ENCODE measurements around the gene PARP8. TPM values are rescaled to one million over a fixed set of nuclear protein-coding genes. Genes with fewer than 3 reads are reported as not detected.
A peak's percentile ranks its signal among the peaks of the same experiment; 100 is the strongest.
"Not testable (repeated sequence)": the region's sequence is repeated elsewhere in the genome, so short reads cannot be mapped to it uniquely, and the experiment has no call there.

PARP8 gene
- total RNA-seq, 1 donor: 30.8 TPM

DNA sequence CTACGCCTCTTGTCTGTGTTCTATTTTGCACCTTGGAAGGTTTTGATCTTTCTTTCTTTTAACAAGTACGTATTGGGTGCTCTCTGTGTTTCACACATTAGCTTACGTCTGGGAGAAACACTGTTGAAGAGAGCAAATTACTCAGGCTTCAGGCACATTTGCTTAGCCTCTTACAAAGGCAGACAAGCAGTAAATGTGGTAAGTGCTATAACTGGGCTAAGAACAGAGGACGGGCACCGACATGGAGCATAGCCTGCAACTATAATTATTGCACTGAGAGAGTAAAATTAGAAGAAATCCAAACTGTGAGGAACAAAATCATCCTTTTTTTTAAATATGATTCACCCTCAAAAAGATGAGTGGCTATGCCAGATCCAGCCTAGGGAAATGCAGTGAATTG, 9.4 kb upstream of the PARP8 start:
- no peaks in the 10 kb centered on the region for H3K79me2 ChIP-seq (ENCODE audit: insufficient read depth, low read length)
- no peak for DNase-seq (ENCODE audit: insufficient read length, low spot score, missing footprints)
- no peaks in the 10 kb centered on the region for H3K36me3 ChIP-seq (ENCODE audit: insufficient read depth, low read length)
- H3K27me3 ChIP-seq (ENCODE audit: insufficient read depth, low read length): no peaks in the 10 kb centered on the region
- TF ChIP-seq, protein P1, sequence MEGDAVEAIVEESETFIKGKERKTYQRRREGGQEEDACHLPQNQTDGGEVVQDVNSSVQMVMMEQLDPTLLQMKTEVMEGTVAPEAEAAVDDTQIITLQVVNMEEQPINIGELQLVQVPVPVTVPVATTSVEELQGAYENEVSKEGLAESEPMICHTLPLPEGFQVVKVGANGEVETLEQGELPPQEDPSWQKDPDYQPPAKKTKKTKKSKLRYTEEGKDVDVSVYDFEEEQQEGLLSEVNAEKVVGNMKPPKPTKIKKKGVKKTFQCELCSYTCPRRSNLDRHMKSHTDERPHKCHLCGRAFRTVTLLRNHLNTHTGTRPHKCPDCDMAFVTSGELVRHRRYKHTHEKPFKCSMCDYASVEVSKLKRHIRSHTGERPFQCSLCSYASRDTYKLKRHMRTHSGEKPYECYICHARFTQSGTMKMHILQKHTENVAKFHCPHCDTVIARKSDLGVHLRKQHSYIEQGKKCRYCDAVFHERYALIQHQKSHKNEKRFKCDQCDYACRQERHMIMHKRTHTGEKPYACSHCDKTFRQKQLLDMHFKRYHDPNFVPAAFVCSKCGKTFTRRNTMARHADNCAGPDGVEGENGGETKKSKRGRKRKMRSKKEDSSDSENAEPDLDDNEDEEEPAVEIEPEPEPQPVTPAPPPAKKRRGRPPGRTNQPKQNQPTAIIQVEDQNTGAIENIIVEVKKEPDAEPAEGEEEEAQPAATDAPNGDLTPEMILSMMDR (IDR thresholded peaks at IDR 0.05; ENCODE audit: extremely low read depth, low read depth, low read length): no peak
- H3K4me3 ChIP-seq (ENCODE audit: insufficient read depth, low read length): no peak overlapping the region
- no peaks in the 10 kb centered on the region for H3K4me1 ChIP-seq (ENCODE audit: insufficient read depth, low read length)
- no peaks in the 10 kb centered on the region for H3K9me3 ChIP-seq (ENCODE audit: low read depth, low read length)
- H4K20me1 ChIP-seq (ENCODE audit: insufficient read depth, low read length): no peaks in the 10 kb centered on the region
- no peak overlapping the region for H3K4me2 ChIP-seq (ENCODE audit: insufficient read depth, low read length)
- no peak overlapping the region for H3K27ac ChIP-seq (ENCODE audit: low read depth, low read length)
- H2AFZ ChIP-seq (ENCODE audit: low read length): no peak overlapping the region

DNA sequence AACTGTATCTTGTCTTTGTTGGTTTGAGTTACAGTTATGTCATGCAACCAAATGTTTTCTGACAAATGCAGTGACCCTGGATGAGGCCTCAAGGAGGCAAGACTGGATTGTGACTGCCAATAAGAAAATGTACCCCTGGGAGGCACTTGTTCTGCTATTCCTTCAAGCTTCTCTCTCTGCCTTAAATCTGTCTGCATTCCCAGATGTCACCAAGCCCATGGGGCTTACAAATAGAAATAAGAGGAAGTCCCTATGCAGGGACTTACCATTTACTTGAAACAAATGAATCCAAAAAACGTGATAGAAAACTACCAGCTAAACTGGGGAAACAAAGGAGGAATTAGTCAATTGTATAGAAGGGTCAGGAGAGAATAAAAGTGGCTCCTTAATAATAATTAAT, 8.2 kb upstream of the PARP8 start:
- TF ChIP-seq, protein P1 (IDR thresholded peaks at IDR 0.05; ENCODE audit: extremely low read depth, low read depth, low read length): no peak
- Histone ChIP-seq H2AFZ (ENCODE audit: low read length) (no peak overlapping the region), H3K4me1 (ENCODE audit: insufficient read depth, low read length) (no peaks in the 10 kb centered on the region), H3K4me3 (ENCODE audit: insufficient read depth, low read length) (no peak overlapping the region), H3K9me3 (ENCODE audit: low read depth, low read length) (no peaks in the 10 kb centered on the region), H3K27me3 (ENCODE audit: insufficient read depth, low read length) (no peaks in the 10 kb centered on the region), H3K4me2 (ENCODE audit: insufficient read depth, low read length) (no peak overlapping the region), H3K36me3 (ENCODE audit: insufficient read depth, low read length) (no peaks in the 10 kb centered on the region), H3K27ac (ENCODE audit: low read depth, low read length) (no peak overlapping the region), H3K79me2 (ENCODE audit: insufficient read depth, low read length) (no peaks in the 10 kb centered on the region), H4K20me1 (ENCODE audit: insufficient read depth, low read length) (no peaks in the 10 kb centered on the region)
- peak; percentile 10 for DNase-seq (ENCODE audit: insufficient read length, low spot score, missing footprints)

DNA sequence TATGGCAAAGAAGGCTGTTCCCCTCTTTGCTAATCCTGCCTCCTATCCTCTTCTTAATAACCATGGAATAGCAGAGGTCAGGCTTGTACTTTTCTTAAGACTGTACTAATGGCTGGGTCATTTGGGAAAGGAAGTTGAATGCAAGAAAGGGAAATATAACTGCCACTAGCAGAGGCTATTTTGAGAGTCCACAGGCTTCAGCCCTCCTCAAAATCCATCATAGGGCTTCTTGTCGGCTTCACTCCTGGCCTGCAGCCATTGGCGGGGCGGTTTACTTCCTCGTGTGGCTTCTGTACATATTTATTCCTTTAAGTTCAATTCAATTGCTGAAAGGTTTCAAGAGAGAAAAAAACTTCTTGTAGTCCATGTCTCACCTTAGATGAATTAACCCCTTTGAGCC, 2.8 kb upstream of the PARP8 start:
- no peak overlapping the region for H2AFZ ChIP-seq (ENCODE audit: low read length)
- no peaks in the 10 kb centered on the region for H4K20me1 ChIP-seq (ENCODE audit: insufficient read depth, low read length)
- no peak overlapping the region for H3K27ac ChIP-seq (ENCODE audit: low read depth, low read length)
- H3K9me3 ChIP-seq (ENCODE audit: low read depth, low read length): no peaks in the 10 kb centered on the region
- H3K4me1 ChIP-seq (ENCODE audit: insufficient read depth, low read length): no peaks in the 10 kb centered on the region
- DNase-seq (ENCODE audit: insufficient read length, low spot score, missing footprints): no peak
- TF ChIP-seq, protein P1 (IDR thresholded peaks at IDR 0.05; ENCODE audit: extremely low read depth, low read depth, low read length): no peak
- no peak overlapping the region for H3K4me3 ChIP-seq (ENCODE audit: insufficient read depth, low read length)
- peaks cover 8% of the 10 kb centered on the region for H3K79me2 ChIP-seq (ENCODE audit: insufficient read depth, low read length)
- no peak overlapping the region for H3K4me2 ChIP-seq (ENCODE audit: insufficient read depth, low read length)
- H3K36me3 ChIP-seq (ENCODE audit: insufficient read depth, low read length): no peaks in the 10 kb centered on the region
- H3K27me3 ChIP-seq (ENCODE audit: insufficient read depth, low read length): peaks cover 3% of the 10 kb centered on the region

DNA sequence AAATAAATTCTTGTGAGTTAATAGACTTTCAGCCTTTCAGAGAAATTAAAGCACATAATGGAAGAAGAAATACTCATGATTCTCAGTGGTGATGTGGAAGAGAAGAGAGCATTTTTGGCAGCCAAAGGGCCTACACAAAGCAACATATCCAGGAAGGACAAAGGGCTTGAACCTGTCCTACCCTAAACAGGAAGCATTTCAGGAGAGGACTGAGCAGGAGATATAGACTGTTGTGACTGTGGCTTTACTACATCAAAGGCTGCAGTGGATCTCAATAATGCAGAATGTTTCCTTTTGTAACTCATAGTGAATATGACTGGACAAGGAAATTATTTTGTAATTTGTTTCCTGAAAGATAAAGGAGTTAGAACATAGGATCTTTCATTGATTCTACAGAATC, 1.3 kb upstream of the PARP8 start:
- TF ChIP-seq, protein P1 (IDR thresholded peaks at IDR 0.05; ENCODE audit: extremely low read depth, low read depth, low read length): no peak
- no peak for DNase-seq (ENCODE audit: insufficient read length, low spot score, missing footprints)
- no peaks in the 10 kb centered on the region for H3K9me3 ChIP-seq (ENCODE audit: low read depth, low read length)

DNA sequence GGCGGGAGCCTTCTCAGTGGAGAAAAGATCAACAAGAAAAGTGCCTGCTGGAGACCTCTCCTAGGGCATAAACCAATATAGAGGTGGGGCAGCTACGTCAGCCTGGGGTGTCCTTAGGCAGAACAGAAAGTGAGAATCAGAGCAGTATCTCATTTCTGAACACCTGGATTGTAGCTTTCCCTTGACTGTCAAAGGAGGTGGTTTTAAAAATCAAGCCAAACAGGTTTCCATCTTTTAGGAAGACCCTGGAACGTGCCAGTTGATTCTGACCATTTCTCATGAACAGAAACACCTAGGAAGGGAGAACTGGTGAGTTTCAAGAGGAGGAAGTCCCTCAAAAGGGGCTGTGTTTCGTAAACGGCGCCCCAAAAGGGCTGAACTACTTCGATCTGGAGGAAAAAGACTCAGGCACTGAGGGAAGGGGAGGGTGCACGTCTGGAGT, 655 bp upstream of the PARP8 start:
- H3K4me2 ChIP-seq (ENCODE audit: insufficient read depth, low read length): peak overlapping the region; percentile 88
- H2AFZ ChIP-seq (ENCODE audit: low read length): peak overlapping the region; percentile 80

More for the DNA sequence above, 1.3 kb upstream of the PARP8 start:
- no peaks in the 10 kb centered on the region for H3K36me3 ChIP-seq (ENCODE audit: insufficient read depth, low read length)
- H3K27me3 ChIP-seq (ENCODE audit: insufficient read depth, low read length): peaks cover 3% of the 10 kb centered on the region
- H3K4me3 ChIP-seq (ENCODE audit: insufficient read depth, low read length): no peak overlapping the region
- no peak overlapping the region for H3K27ac ChIP-seq (ENCODE audit: low read depth, low read length)
- H3K4me1 ChIP-seq (ENCODE audit: insufficient read depth, low read length): no peaks in the 10 kb centered on the region
- H3K79me2 ChIP-seq (ENCODE audit: insufficient read depth, low read length): peaks cover 13% of the 10 kb centered on the region
- H2AFZ ChIP-seq (ENCODE audit: low read length): no peak overlapping the region
- H3K4me2 ChIP-seq (ENCODE audit: insufficient read depth, low read length): no peak overlapping the region
- H4K20me1 ChIP-seq (ENCODE audit: insufficient read depth, low read length): no peaks in the 10 kb centered on the region

More for the DNA sequence above, 655 bp upstream of the PARP8 start:
- H3K27me3 ChIP-seq (ENCODE audit: insufficient read depth, low read length); H3K9me3 ChIP-seq (ENCODE audit: low read depth, low read length); H3K27ac ChIP-seq (ENCODE audit: low read depth, low read length); H3K4me1 ChIP-seq (ENCODE audit: insufficient read depth, low read length); H3K36me3 ChIP-seq (ENCODE audit: insufficient read depth, low read length); H4K20me1 ChIP-seq (ENCODE audit: insufficient read depth, low read length); DNase-seq (ENCODE audit: insufficient read length, low spot score, missing footprints): not testable (repeated sequence)
- peak overlapping the region; percentile 90 for H3K4me3 ChIP-seq (ENCODE audit: insufficient read depth, low read length)
- H3K79me2 ChIP-seq (ENCODE audit: insufficient read depth, low read length): peaks cover 13% of the 10 kb centered on the region

All from osteoblast (primary cell).